ENCODE data around the gene NCAM1. TPM values are rescaled to one million over a fixed set of nuclear protein-coding genes. Genes with fewer than 3 reads are reported as not detected.
A peak's percentile ranks its signal among the peaks of the same experiment; 100 is the strongest.

NCAM1 gene
- total RNA-seq, 3 donors from 2014 or later = 6.3 to 97.0 (median 9.3) TPM

DNA sequence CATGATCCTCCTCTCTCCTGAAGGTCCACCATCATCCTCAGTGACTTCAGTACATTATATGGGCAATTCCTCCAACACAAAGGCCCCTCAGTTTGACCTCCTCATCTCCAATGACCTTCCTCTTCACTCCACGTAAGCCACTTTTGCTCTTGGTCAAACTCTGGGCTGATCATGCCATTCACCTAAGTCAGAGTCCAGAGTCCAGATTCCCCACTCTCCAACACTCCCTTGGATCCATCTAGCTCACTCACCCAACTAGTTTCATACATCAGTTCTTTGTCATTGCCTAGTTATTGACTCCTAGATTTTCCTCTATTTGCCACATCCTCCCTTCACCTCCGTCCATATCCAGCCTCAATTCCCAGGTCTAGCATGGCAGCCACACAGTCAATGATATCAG lies 322.7 kb downstream of the NCAM1 start:
- intact Hi-C loops (cut with DNase I, micrococcal nuclease) = no loop called here
- DNase-seq (no peak), ATAC-seq (no peak)
- Histone ChIP-seq H3K9me3 (no peaks in the 10 kb centered on the region), H3K36me3 (ENCODE audit: low read depth) (no peaks in the 10 kb centered on the region), H3K4me1 (ENCODE audit: low read depth) (no peaks in the 10 kb centered on the region), H3K4me3 (no peak overlapping the region)
- TF ChIP-seq, protein P1, sequence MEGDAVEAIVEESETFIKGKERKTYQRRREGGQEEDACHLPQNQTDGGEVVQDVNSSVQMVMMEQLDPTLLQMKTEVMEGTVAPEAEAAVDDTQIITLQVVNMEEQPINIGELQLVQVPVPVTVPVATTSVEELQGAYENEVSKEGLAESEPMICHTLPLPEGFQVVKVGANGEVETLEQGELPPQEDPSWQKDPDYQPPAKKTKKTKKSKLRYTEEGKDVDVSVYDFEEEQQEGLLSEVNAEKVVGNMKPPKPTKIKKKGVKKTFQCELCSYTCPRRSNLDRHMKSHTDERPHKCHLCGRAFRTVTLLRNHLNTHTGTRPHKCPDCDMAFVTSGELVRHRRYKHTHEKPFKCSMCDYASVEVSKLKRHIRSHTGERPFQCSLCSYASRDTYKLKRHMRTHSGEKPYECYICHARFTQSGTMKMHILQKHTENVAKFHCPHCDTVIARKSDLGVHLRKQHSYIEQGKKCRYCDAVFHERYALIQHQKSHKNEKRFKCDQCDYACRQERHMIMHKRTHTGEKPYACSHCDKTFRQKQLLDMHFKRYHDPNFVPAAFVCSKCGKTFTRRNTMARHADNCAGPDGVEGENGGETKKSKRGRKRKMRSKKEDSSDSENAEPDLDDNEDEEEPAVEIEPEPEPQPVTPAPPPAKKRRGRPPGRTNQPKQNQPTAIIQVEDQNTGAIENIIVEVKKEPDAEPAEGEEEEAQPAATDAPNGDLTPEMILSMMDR (IDR thresholded peaks at IDR 0.05) = no peak

DNA sequence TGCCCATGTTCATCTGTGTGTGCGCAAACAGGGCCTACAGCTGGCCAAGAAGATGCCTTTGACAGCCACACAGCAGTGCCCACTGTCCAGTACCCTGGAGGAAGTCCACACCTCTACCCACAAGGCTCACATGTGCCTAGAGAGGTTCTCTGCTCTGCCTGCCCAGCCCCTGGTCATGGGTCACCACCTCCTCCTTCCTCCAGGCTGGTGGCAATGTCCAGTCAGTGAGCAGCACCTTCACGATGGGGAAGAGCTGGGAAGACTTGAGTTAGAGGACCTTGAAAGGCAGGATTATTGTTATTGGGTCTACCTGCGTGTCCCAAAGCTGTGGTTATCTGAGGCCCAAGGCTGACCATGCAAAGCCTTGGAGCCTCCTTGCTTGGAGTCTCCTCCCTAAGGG lies 324.8 kb downstream of the NCAM1 start:
- TF ChIP-seq, protein P1 (IDR thresholded peaks at IDR 0.05) = no peak
- ATAC-seq (no peak), DNase-seq (no peak)
- Histone ChIP-seq H3K36me3 (ENCODE audit: low read depth) (no peaks in the 10 kb centered on the region), H3K4me3 (no peak overlapping the region), H3K9me3 (no peaks in the 10 kb centered on the region), H3K4me1 (ENCODE audit: low read depth) (no peaks in the 10 kb centered on the region)
- intact Hi-C loops (cut with DNase I, micrococcal nuclease) = loop anchor here (5.0 kb wide), 1 partner anchor 699 kb away; no protein-coding TSS in a partner anchor

DNA sequence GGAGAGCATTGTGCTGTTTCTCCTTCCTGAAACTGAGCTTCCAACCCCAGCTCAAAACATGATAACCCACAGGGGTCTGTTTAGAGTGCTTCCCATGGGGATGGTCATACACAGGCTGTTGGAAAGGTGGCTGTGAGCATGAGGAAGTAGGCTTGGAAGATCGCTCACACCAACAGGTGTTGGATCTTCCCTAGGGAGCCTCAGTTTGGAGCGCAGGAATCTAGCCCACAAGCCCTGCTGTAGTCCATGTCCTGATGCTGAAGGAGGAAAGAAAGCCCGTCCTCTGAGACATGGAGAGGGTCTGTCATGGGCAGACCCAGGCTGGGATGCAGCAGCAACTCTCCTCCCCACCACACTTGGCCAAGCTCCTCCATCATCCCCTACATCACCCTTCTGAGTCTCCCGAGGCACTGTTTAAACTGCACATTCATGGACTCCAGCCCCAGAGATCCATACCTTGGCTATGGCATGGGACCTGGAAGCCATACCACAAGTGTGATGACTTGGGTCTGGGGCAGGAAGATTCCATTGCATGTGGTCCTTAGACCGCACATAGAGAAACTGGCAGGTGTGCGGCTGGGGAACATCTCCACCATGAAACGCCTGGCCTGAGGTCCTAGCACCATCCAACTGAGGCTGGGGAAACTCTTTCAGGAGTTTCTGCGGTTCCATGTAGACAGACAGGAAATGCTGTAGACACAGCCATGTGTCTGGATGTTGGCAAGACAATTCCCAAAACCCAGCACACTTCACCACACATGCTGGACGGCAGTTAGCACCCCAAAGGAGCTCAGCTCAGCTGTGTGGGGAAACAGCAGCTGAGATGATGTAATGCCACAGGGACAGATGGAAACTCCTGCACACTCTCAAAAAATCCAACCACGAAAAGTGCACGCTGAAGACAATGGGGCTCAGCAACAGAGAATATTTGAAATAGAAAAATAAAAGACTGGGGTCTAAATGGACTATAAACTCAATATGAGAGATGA lies 325.6 kb downstream of the NCAM1 start:
- intact Hi-C loops (cut with DNase I, micrococcal nuclease) = loop anchor here (5.0 kb wide), 1 partner anchor 700 kb away; no protein-coding TSS in a partner anchor
- no peaks in the 10 kb centered on the region for H3K4me1 ChIP-seq (ENCODE audit: low read depth)
- TF ChIP-seq, protein P1 (IDR thresholded peaks at IDR 0.05) = no peak
- no peaks in the 10 kb centered on the region for H3K9me3 ChIP-seq
- H3K4me3 ChIP-seq = no peak overlapping the region
- DNase-seq (no peak), ATAC-seq (peak; percentile 11)
- H3K36me3 ChIP-seq (ENCODE audit: low read depth) = no peaks in the 10 kb centered on the region

DNA sequence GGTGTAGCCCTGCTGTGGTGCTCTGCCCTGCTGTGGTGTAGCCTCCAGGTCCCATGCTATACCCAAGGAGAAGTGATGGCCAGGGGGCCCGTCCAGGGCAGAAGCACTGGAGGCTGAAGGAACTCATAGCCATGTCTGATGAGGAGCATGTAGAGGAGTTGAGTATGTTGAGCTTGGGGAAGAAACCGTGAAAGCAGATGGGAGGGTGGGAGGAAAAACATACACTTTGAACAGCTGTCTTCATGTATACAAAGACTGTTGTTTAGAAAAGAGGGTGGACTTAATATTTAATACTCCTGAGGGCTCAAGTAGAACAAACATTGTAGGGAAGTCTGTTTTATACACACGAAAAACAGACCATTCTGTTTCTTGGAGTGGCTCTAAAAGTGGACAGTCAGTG lies 326.6 kb downstream of the NCAM1 start:
- Histone ChIP-seq H3K9me3 (no peaks in the 10 kb centered on the region), H3K36me3 (ENCODE audit: low read depth) (no peaks in the 10 kb centered on the region), H3K4me1 (ENCODE audit: low read depth) (no peaks in the 10 kb centered on the region), H3K4me3 (no peak overlapping the region)
- TF ChIP-seq, protein P1 (IDR thresholded peaks at IDR 0.05) = no peak
- intact Hi-C loops (cut with DNase I, micrococcal nuclease) = loop anchor here (5.0 kb wide), 1 partner anchor 700 kb away; no protein-coding TSS in a partner anchor
- DNase-seq (no peak), ATAC-seq (no peak)

DNA sequence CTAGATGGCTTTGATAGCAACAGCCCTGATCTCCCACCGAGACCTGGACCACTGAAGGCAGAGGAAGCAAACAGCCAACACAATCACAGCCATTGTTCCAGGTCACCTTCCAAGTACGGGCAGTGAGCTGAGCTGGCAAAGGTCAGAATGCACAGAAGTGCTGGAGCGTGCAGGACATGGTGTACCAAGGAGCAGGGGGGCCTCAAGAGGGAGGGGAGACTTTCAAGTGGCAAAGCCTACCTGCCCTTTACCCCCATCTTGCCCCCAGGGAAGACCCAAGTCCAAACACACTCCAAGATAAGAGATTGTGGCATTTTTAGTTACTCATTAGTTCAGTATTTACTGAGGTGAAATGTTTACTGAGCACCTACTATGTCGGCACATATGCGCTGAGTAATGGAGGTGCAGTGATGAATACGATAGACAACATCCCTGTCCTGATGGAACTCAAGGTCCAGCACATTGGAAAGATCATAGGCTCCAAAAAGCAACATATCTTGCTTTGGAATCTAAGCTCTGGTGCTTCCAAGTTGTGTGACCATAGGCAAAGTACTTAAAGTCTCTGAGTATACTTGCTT lies 327.2 kb downstream of the NCAM1 start:
- DNase-seq = no peak
- intact Hi-C loops (cut with DNase I, micrococcal nuclease) = loop anchor here (5.0 kb wide), 1 partner anchor 701 kb away; no protein-coding TSS in a partner anchor
- Histone ChIP-seq H3K4me3 (no peak overlapping the region), H3K36me3 (ENCODE audit: low read depth) (no peaks in the 10 kb centered on the region), H3K9me3 (no peaks in the 10 kb centered on the region), H3K4me1 (ENCODE audit: low read depth) (no peaks in the 10 kb centered on the region)
- ATAC-seq = no peak
- TF ChIP-seq, protein P1 (IDR thresholded peaks at IDR 0.05) = no peak

Measured in mucosa of descending colon (tissue), 3 donors.